ENCODE results near the gene PLA2G2E.
"Not testable (repeated sequence)": the region's sequence is repeated elsewhere in the genome, so short reads cannot be mapped to it uniquely, and the experiment has no call there.

PLA2G2E gene

GRCh38 chr1:19932866-19933265 is 9.4 kb upstream of the PLA2G2E start:
- TF ChIP-seq CTCF (IDR thresholded peaks at IDR 0.05), result no peak
- Histone ChIP-seq H3K4me3 (ENCODE audit: low read depth in 1 of 2, low read length in 1 of 2) (no peak overlapping the region), H3K27me3 (no peaks in the 10 kb centered on the region), H3K4me1 (ENCODE audit: control insufficient read depth in 1 of 2, insufficient read depth in 1 of 2, low read depth in 1 of 2, low read length in 1 of 2) (no peaks in the 10 kb centered on the region), H3K9me3 (peaks cover 18% of the 10 kb centered on the region), H3K36me3 (no peaks in the 10 kb centered on the region), H3K27ac (no peak overlapping the region)

DNA sequence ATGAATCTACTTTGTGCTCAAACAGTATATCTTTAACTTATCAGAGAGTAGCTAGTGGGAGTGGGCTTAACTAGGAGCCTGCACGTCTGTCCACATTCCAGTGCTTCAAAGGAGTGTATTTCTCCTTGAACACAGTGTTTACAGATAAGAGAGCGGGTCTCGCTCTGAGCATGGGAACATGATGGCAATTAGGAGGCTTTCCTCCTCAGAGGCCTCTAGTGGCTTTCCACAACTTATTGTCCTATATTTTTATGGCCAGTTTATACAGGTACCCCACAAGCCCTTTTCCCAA is 3.7 kb upstream of the PLA2G2E start:
- H3K4me3 ChIP-seq (ENCODE audit: low read depth in 1 of 2, low read length in 1 of 2), result not testable (repeated sequence)

DNA sequence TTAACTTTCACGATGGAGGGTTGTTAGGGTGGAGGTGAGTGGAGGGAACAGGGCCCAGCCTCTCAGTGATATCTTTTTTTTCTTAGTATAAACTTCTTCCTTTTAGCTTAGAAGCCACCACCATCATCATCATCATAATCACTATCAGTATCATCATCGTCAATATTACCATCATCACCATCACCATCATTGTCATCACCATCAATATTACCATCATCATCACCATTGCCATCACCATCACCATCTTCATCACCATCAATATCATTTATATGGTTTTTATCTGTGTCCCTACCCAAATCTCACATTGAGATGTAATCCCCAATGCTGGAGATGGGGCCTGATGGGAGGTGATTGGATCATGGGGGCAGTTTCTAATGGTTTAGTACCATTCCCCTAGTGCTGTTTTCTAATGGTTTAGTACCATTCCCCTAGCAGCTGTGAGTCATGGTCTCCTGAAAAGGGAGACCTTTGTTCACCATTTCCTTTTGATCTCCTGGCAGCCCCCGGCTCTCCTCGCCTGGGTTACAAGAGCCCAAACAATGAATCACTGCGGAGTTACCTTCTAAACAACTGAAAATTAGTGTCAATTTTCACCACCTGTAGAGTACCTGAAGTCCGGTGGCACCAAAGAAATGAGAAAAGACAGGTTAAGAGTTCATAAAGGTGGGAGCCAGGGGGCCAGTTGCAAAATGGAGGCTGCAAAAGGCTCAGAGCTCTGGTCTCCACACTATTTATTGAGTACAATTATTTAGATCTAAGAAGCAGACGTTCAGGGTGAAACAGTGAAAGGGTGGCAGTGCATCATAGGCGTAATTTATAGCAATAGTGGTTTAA is 3.1 kb upstream of the PLA2G2E start:
- Histone ChIP-seq H3K4me1 (ENCODE audit: control insufficient read depth in 1 of 2, insufficient read depth in 1 of 2, low read depth in 1 of 2, low read length in 1 of 2) (no peaks in the 10 kb centered on the region), H3K9me3 (peaks cover 8% of the 10 kb centered on the region), H3K27me3 (no peaks in the 10 kb centered on the region), H3K36me3 (no peaks in the 10 kb centered on the region), H3K4me3 (ENCODE audit: low read depth in 1 of 2, low read length in 1 of 2) (no peak overlapping the region), H3K27ac (no peak overlapping the region)
- TF ChIP-seq CTCF (IDR thresholded peaks at IDR 0.05), result no peak

More for the DNA sequence above, 3.7 kb upstream of the PLA2G2E start:
- H3K9me3 ChIP-seq, result peaks cover 12% of the 10 kb centered on the region
- H3K27ac ChIP-seq; H3K27me3 ChIP-seq; H3K4me1 ChIP-seq (ENCODE audit: control insufficient read depth in 1 of 2, insufficient read depth in 1 of 2, low read depth in 1 of 2, low read length in 1 of 2); H3K36me3 ChIP-seq: not testable (repeated sequence)

DNA sequence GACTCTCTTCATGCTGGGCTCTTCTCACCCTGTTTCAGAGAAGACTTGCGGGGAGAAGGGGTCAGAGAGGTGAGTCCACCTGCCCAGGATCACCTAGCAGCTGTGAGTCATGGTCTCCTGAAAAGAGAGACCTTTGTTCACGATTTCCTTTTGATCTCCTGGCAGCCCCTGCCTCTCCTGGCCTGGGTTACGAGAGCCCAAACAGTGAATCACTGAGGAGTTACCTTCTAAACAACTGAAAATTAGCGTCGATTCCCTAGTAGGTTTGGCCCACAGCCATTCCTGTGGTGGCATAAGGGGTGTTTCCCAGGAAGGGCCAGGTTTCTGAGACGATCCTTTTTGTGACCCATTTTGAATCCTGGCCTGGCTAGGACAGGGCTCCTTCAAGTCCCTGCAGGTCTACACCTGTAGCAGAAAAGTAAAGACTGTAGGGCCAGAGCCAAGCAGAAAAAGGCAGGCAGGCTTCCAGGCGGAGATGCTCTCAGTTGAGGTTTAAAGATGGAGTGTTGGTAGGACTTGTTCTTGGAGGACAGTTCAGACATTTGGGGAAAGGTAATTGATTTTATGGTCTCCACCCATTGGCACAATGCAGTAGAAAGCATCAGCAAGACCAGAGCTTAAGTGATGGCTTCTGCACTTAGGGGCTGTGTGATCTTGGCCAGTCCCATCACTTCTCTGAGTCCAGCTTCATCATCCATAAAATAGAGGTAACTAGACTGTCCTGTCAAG is 2.1 kb upstream of the PLA2G2E start:
- no peak for TF ChIP-seq CTCF (IDR thresholded peaks at IDR 0.05)
- H3K4me3 ChIP-seq (ENCODE audit: low read depth in 1 of 2, low read length in 1 of 2), result no peak overlapping the region
- H3K27me3 ChIP-seq, result no peaks in the 10 kb centered on the region
- H3K9me3 ChIP-seq, result no peaks in the 10 kb centered on the region
- no peak overlapping the region for H3K27ac ChIP-seq
- no peaks in the 10 kb centered on the region for H3K4me1 ChIP-seq (ENCODE audit: control insufficient read depth in 1 of 2, insufficient read depth in 1 of 2, low read depth in 1 of 2, low read length in 1 of 2)
- no peaks in the 10 kb centered on the region for H3K36me3 ChIP-seq

- Histone ChIP-seq H3K27me3 (no peaks in the 10 kb centered on the region), H3K27ac (no peak overlapping the region), H3K9me3 (no peaks in the 10 kb centered on the region), H3K4me1 (ENCODE audit: control insufficient read depth in 1 of 2, insufficient read depth in 1 of 2, low read depth in 1 of 2, low read length in 1 of 2) (no peaks in the 10 kb centered on the region), H3K36me3 (no peaks in the 10 kb centered on the region), H3K4me3 (ENCODE audit: low read depth in 1 of 2, low read length in 1 of 2) (no peak overlapping the region)
- TF ChIP-seq CTCF (IDR thresholded peaks at IDR 0.05), result no peak
Observed at GRCh38 chr1:19923953-19924346, 533 bp upstream of the PLA2G2E start.

DNA sequence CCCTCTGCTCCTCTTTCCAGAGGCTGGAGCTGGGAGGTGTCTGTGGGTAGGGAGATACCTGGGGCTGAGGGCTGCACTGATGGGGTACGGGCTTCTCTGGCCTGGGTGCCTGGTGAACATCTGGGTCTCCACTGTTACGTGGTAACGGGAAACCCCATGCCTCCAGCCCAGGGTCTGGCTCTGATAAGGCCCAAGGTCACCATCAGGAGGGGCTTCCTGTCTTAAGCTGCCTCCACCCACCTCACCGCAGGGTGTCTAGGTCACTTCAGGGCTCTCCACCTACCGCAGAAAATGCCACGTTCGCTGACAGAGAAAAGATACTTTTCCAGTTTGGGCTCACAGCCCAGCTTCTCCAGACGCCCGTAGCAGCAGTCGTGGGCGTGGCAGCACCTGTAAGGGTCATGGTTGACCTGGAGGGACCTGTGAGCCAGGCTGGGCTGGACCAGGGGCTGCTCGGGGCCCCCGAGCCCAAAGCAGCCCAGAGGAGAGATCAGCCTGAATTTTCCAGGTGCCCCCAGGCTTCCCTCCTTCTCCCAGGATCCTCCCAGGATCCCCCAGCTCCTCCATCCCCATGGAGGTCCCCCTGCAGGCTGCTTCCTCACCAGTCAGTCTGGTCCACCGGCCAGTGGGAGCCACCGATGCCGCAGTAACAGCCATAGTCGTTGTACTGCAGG is 1.3 kb downstream of the PLA2G2E start:
- Histone ChIP-seq H3K4me3 (ENCODE audit: low read depth in 1 of 2, low read length in 1 of 2) (no peak overlapping the region), H3K36me3 (no peaks in the 10 kb centered on the region), H3K9me3 (no peaks in the 10 kb centered on the region), H3K27ac (no peak overlapping the region), H3K27me3 (no peaks in the 10 kb centered on the region), H3K4me1 (ENCODE audit: control insufficient read depth in 1 of 2, insufficient read depth in 1 of 2, low read depth in 1 of 2, low read length in 1 of 2) (no peaks in the 10 kb centered on the region)
- TF ChIP-seq CTCF (IDR thresholded peaks at IDR 0.05), result no peak

Data from neutrophil (primary cell).